GM12878 (cell line): ENCODE results near the gene TBPL2. TPM values are rescaled to one million over a fixed set of nuclear protein-coding genes. Genes with fewer than 3 reads are reported as not detected.

Source experiments
- ATAC-seq: fragments of 200-7000 bp; cut with Tn5 transposase; 3 replicates; pipeline ENCODE4 v1.9.1; 2020; ENCODE audit warnings: mild to moderate bottlenecking, moderate library complexity
- BruUV-seq: library from RNA; stranded (reverse); fragments of 400-500 nt; replicated peaks from 2 replicates; lab custom pipeline; 2021; lab: Mats Ljungman, UMichigan
- CTCF ChIA-PET: fragments of 300-600 bp; sonication (Branson Sonifier 250); formaldehyde crosslinking; extraction: SDS; loops from one replicate; lab custom pipeline; 2021; ENCODE audit warnings: inconsistent platforms; lab: Yijun Ruan, JAX
- POLR2A ChIA-PET: fragments of 350-600 bp; formaldehyde crosslinking; extraction: SDS; loops from one replicate; lab custom pipeline; 2021; ENCODE audit warnings: inconsistent platforms; lab: Charles Lee
- RAD21 ChIA-PET: fragments of 300-600 bp; sonication (Branson Sonifier 250); formaldehyde crosslinking; loops from one replicate; lab custom pipeline; 2023; ENCODE audit warnings: antibody characterized with exemption; ENCODE audit not compliant: unreplicated experiment; lab: Charles Lee
- SMC1A ChIA-PET: fragments of 300-600 bp; sonication (Branson Sonifier 250); formaldehyde crosslinking; loops from one replicate; lab custom pipeline; 2023; ENCODE audit not compliant: unreplicated experiment, uncharacterized antibody; lab: Charles Lee
- DNase-seq: peaks from one replicate; pipeline ENCODE4 v3.0.0-alpha.2; 2011; ENCODE audit warnings: low read depth, low spot score
- FAIRE-seq: peaks from 3 replicates; lab custom pipeline; 2011; peaks lifted over from hg19 to GRCh38; lab: Jason Lieb, UNC
- H2AFZ ChIP-seq: 2 replicates; pipeline ENCODE4 v1.6.0; 2011; ENCODE audit warnings: low read depth, low read length, control low read depth; ENCODE audit not compliant: control insufficient read depth
- H3K27ac ChIP-seq: 2 replicates; pipeline ENCODE4 v1.5.1; 2011; ENCODE audit warnings: control low read depth; ENCODE audit not compliant: control insufficient read depth, insufficient read depth
- H3K27me3 ChIP-seq, 2 experiments: replicated peaks in 1 of 2; 2 replicates each; pipeline versions ENCODE4 v1.6.0 to v1.6.1; 2011; ENCODE audit warnings: low read length in 1 of 2; ENCODE audit not compliant: control insufficient read depth in 2 of 2, insufficient read depth in 2 of 2
- H3K36me3 ChIP-seq, 2 experiments: 2 replicates each; pipeline ENCODE4 v1.5.1; 2011; ENCODE audit warnings: low read length in 1 of 2; ENCODE audit not compliant: control insufficient read depth in 2 of 2, insufficient read depth in 2 of 2
- H3K4me1 ChIP-seq: 2 replicates; pipeline ENCODE4 v1.6.1; 2011; ENCODE audit warnings: mild to moderate bottlenecking, low read length, moderate library complexity, mixed read lengths; ENCODE audit not compliant: control insufficient read depth, insufficient read depth
- H3K4me2 ChIP-seq: 2 replicates; pipeline ENCODE4 v1.6.0; 2011; ENCODE audit warnings: control low read depth; ENCODE audit not compliant: control insufficient read depth, insufficient read depth
- H3K4me3 ChIP-seq: fragments of 200-600 bp; sonication (generic); 2 replicates; pipeline ENCODE4 v1.5.1; 2016
- H3K79me2 ChIP-seq: 2 replicates; pipeline ENCODE4 v1.6.0; 2011; ENCODE audit warnings: low read length; ENCODE audit not compliant: control insufficient read depth, insufficient read depth
- H3K9ac ChIP-seq: 2 replicates; pipeline ENCODE4 v1.8.0; 2011; ENCODE audit warnings: low read length, control low read depth, mixed read lengths; ENCODE audit not compliant: control insufficient read depth, insufficient read depth
- H3K9me3 ChIP-seq: replicated peaks from 3 replicates; pipeline ENCODE4 v1.5.1; 2011; ENCODE audit warnings: mild to moderate bottlenecking, low read length; ENCODE audit not compliant: control insufficient read depth, insufficient read depth
- H4K20me1 ChIP-seq: 2 replicates; pipeline ENCODE4 v1.6.0; 2011; ENCODE audit not compliant: control insufficient read depth, insufficient read depth
- ATF2 ChIP-seq: IDR thresholded peaks from 2 replicates; pipeline ENCODE4 v1.6.1; 2012; ENCODE audit warnings: low read length, inconsistent platforms
- CEBPB ChIP-seq, 2 experiments: fragments of 150-350 bp in 1 of 2; IDR thresholded peaks; 2 replicates each; pipeline ENCODE4 v1.6.1; 2012 to 2014; ENCODE audit warnings: low read depth in 2 of 2, low read length in 2 of 2, borderline replicate concordance in 1 of 2, inconsistent platforms in 1 of 2
- EED ChIP-seq: sonication (generic); IDR thresholded peaks from 2 replicates; pipeline ENCODE4 v1.6.1; 2016; ENCODE audit warnings: antibody characterized with exemption, low read depth
- EZH2 ChIP-seq: IDR thresholded peaks from 2 replicates; pipeline ENCODE4 v1.6.1; 2012; ENCODE audit warnings: low read depth, mild to moderate bottlenecking, control low read depth, inconsistent platforms, low read length, borderline replicate concordance; ENCODE audit not compliant: control insufficient read depth
- FOXM1 ChIP-seq: IDR thresholded peaks from 2 replicates; pipeline ENCODE4 v1.6.1; 2012; ENCODE audit warnings: low read depth, mild to moderate bottlenecking, inconsistent platforms, low read length, moderate library complexity
- HCFC1 ChIP-seq: fragments of 150-350 bp; IDR thresholded peaks from 2 replicates; pipeline ENCODE4 v1.6.1; 2014; ENCODE audit warnings: low read length
- IKZF2 ChIP-seq, 2 experiments: fragments of 450-650 bp; IDR thresholded peaks; 2 replicates each; pipeline ENCODE4 v1.6.1; 2017; ENCODE audit warnings: mild to moderate bottlenecking in 2 of 2, moderate library complexity in 2 of 2
- JUND ChIP-seq: IDR thresholded peaks from 2 replicates; pipeline ENCODE4 v1.6.1; 2012; ENCODE audit warnings: low read depth, mild to moderate bottlenecking, low read length, improper control_type of control experiment, moderate library complexity
- KAT2A ChIP-seq: conservative IDR thresholded peaks from 2 replicates; pipeline ENCODE4 v1.6.1; 2011; ENCODE audit warnings: low read depth, low read length; ENCODE audit not compliant: control insufficient read depth
- KDM1A ChIP-seq: fragments of 200-600 bp; sonication (generic); IDR thresholded peaks from 2 replicates; pipeline ENCODE4 v1.6.1; 2016; ENCODE audit warnings: borderline replicate concordance
- NBN ChIP-seq: fragments of 450-650 bp; IDR thresholded peaks from 2 replicates; pipeline ENCODE4 v1.6.1; 2016
- POU2F2 ChIP-seq: IDR thresholded peaks from 3 replicates; pipeline ENCODE4 v1.6.1; 2011; ENCODE audit warnings: low read depth, mild to moderate bottlenecking, low read length, borderline replicate concordance
- SMARCA5 ChIP-seq: fragments of 450-650 bp; IDR thresholded peaks from 2 replicates; pipeline ENCODE4 v1.6.1; 2017; ENCODE audit warnings: mild to moderate bottlenecking
- SREBF1 ChIP-seq: IDR thresholded peaks from 2 replicates; pipeline ENCODE4 v1.6.1; 2012; ENCODE audit warnings: mild to moderate bottlenecking, low read length
- ZNF274 ChIP-seq: IDR thresholded peaks from one replicate; pipeline ENCODE4 v1.8.0; 2011; ENCODE audit not compliant: insufficient read length, insufficient read depth
- ZNF622 ChIP-seq: fragments of 450-650 bp; IDR thresholded peaks from 2 replicates; pipeline ENCODE4 v1.6.1; 2017; ENCODE audit warnings: mild to moderate bottlenecking, inconsistent platforms
- WGBS: methylation state at CpG from one replicate; pipeline ENCODE4 v1.1.6; 2016; ENCODE audit warnings: low lambda C conversion rate; ENCODE audit not compliant: insufficient replicate concordance, insufficient coverage; ENCODE audit errors: missing lambda C conversion rate; 5-methylcytosine and 5-hydroxymethylcytosine counted together
- in situ Hi-C: fragments of 300-500 bp; cut with MboI; formaldehyde crosslinking; loops from 9 replicates; pipeline ENCODE4 v1.14.3; 2018; ENCODE audit warnings: mixed read lengths
- intact Hi-C: fragments of 100-400 bp; cut with micrococcal nuclease; formaldehyde crosslinking; loops from one replicate; pipeline ENCODE4 v1.14.2; 2022; ENCODE audit not compliant: unreplicated experiment
- polyA plus RNA-seq, 11 experiments: library from polyadenylated mRNA; depleted of rRNA in 4 of 11; unstranded in 6 of 11; stranded (reverse) in 5 of 11; fragments of >200 nt; fragmentation: Nextera tagmentation in 4 of 11; fragmentation: Illumina TruSeq in 1 of 11; extraction: Ambion mirVana in 4 of 11; extraction: Trizol in 1 of 11; gene quantifications; 1 replicate in 1 of 11; 2 replicates in 10 of 11; pipeline versions ENCODE4 v1.2.1 to v1.2.3, GENCODE V29; 2011 to 2016; ENCODE audit warnings: inconsistent platforms in 2 of 11, missing spikeins in 2 of 11, low read depth in 1 of 11
- total RNA-seq, 4 experiments: library from RNA; depleted of rRNA in 3 of 4; stranded (reverse); fragments of >200 nt in 3 of 4; fragmentation: Illumina TruSeq in 1 of 4; extraction: Trizol in 1 of 4; gene quantifications; 2 replicates each; pipeline versions ENCODE4 v1.2.1 to v1.2.3, GENCODE V29; 2013 to 2021

The TBPL2 gene
- total and polyA plus RNA-seq, 10 of the 15 experiments (the other 5 are each of a cell fraction or from before 2014, with no cell fraction given), result 0.41 TPM; not detected in 9

GRCh38 chr14:55451398-55451797 lies 11.0 kb upstream of the TBPL2 start:
- Histone ChIP-seq H2AFZ (no peak overlapping the region), H3K4me2 (no peak overlapping the region), H3K4me1 (no peaks in the 10 kb centered on the region), H3K9ac (no peak overlapping the region), H3K27me3 (no peaks in the 10 kb centered on the region), H3K27ac (no peak overlapping the region), H3K36me3 (no peaks in the 10 kb centered on the region), H4K20me1 (no peaks in the 10 kb centered on the region), H3K79me2 (no peaks in the 10 kb centered on the region), H3K9me3 (no peaks in the 10 kb centered on the region), H3K4me3 (no peak overlapping the region)
- ChIA-PET POLR2A (no interaction called here), CTCF (interaction anchor here (1.1 to 1.3 kb wide), 4 partner anchors 8 to 227 kb away, joined by 3 to 4 read pairs (median 3); no protein-coding TSS in a partner anchor), RAD21 (interaction anchor here (1.9 kb wide), 1 partner anchor 130 kb away, joined by 8 read pairs; no protein-coding TSS in a partner anchor), SMC1A (interaction anchor here (0.7 to 1.2 kb wide), 2 partner anchors 14 to 1023 kb away, joined by 3 read pairs; no protein-coding TSS in a partner anchor)
- FAIRE-seq (no peak), DNase-seq (no peak), ATAC-seq (no peak)
- in situ Hi-C loops (no loop called here), intact Hi-C loops (loop anchor here (1.0 to 2.0 kb wide), 2 partner anchors 95 to 129 kb away; partner anchors contain the start of gene KTN1)
- TF ChIP-seq EED, result no peak
- no peak for TF ChIP-seq KDM1A
- TF ChIP-seq ZNF622, result no peak
- no peak for TF ChIP-seq NBN
- no peak for TF ChIP-seq JUND
- no peak for TF ChIP-seq KAT2A
- no peak for TF ChIP-seq ZNF274
- no TSS peak for BruUV-seq
- 35% methylated on average over 4 of the region's 4 CpGs for WGBS

GRCh38 chr14:55450987-55451386 lies 10.6 kb upstream of the TBPL2 start:
- no peaks in the 10 kb centered on the region for H3K79me2 ChIP-seq
- H3K9me3 ChIP-seq, result no peaks in the 10 kb centered on the region
- no peak overlapping the region for H2AFZ ChIP-seq
- ChIA-PET CTCF (interaction anchor here (0.6 to 1.3 kb wide), 8 partner anchors 9 to 1024 kb away, joined by 3 to 4 read pairs (median 3); no protein-coding TSS in a partner anchor), POLR2A (interaction anchor here (1.1 kb wide), 1 partner anchor 130 kb away, joined by 3 read pairs; no protein-coding TSS in a partner anchor), SMC1A (interaction anchor here (0.7 to 1.8 kb wide), 11 partner anchors 8 to 1023 kb away, joined by 3 to 5 read pairs (median 4); no protein-coding TSS in a partner anchor), RAD21 (interaction anchor here (1.1 to 1.9 kb wide), 3 partner anchors 8 to 131 kb away, joined by 4 to 8 read pairs (median 6); partner anchors contain the start of gene TBPL2)
- H3K9ac ChIP-seq, result no peak overlapping the region
- BruUV-seq, result no TSS peak
- no peaks in the 10 kb centered on the region for H3K36me3 ChIP-seq
- H3K4me1 ChIP-seq, result no peaks in the 10 kb centered on the region
- no peak overlapping the region for H3K27ac ChIP-seq
- ATAC-seq (peak; percentile 80), FAIRE-seq (no peak), DNase-seq (no peak)
- H3K27me3 ChIP-seq, result no peaks in the 10 kb centered on the region
- H3K4me2 ChIP-seq, result no peak overlapping the region
- H3K4me3 ChIP-seq, result no peak overlapping the region
- in situ Hi-C loops (no loop called here), intact Hi-C loops (loop anchor here (1.0 to 2.0 kb wide), 2 partner anchors 95 to 130 kb away; partner anchors contain the start of gene KTN1)
- H4K20me1 ChIP-seq, result no peaks in the 10 kb centered on the region
- peak; percentile 60; the same call in 1 of the 2 replicates for TF ChIP-seq FOXM1
- TF ChIP-seq ATF2, result peak; percentile 60
- no peak for TF ChIP-seq SREBF1
- TF ChIP-seq SMARCA5, result no peak
- no peak for TF ChIP-seq HCFC1
- peak in 1 of 2 experiments; percentile 43; a peak in 1 of 4 replicates for TF ChIP-seq IKZF2 (IDR thresholded peaks at IDR 0.05)
- TF ChIP-seq ZNF622, result no peak
- TF ChIP-seq POU2F2, result no peak; the same call in 2 of the 3 replicates
- no peak for TF ChIP-seq CEBPB (IDR thresholded peaks at IDR 0.05; ENCODE audit: borderline replicate concordance in 1 of 2, low read depth in 2 of 2, low read length in 2 of 2)
- TF ChIP-seq EZH2, result no peak
